Choroid plexus epithelial cell (primary cell): ENCODE results near the gene SYPL1.

Experiments
- DNase-seq: peaks from one replicate; pipeline ENCODE4 v3.0.0-alpha.2; 2010; ENCODE audit warnings: low read depth
- H3K4me3 ChIP-seq: 2 replicates; pipeline ENCODE4 v1.5.1; 2011; ENCODE audit warnings: low read depth, mild to moderate bottlenecking, control low read depth, low read length, moderate library complexity
- TF ChIP-seq, protein P1 (sequence below): conservative IDR thresholded peaks from 2 replicates; pipeline ENCODE4 v1.5.1; 2011; ENCODE audit warnings: low read depth, mild to moderate bottlenecking, control low read depth, inconsistent platforms, low read length, moderate library complexity

The SYPL1 gene

DNA sequence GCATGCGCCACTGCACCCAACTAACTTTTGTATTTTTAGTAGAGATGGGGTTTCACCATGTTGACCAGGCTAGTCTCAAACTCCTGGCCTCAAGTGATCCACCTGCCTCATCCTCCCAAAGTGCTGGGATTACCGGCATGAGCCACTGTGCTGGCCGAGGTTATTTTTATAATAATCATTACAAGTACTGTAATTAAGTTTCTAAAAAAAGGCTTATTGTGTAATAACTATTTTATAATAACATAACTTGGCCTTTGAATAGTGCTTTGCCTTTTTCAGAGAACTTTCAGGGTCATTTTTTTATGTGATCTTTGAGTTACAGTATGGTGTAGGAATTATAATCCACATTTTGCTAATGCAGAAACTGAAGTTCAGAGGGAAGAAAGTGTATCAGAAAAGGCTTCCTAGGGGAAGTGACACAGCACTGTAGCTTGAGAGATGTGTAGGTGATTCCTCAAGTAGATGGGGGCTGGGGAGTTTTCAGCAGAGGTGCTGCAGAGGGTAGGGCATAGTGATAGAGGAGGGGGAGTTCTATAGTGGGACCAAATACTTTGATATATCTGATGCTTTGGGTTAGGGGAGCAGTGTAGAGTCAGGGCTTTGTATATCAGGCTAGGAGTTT lies 9.2 kb upstream of the SYPL1 start:
- TF ChIP-seq, protein P1, sequence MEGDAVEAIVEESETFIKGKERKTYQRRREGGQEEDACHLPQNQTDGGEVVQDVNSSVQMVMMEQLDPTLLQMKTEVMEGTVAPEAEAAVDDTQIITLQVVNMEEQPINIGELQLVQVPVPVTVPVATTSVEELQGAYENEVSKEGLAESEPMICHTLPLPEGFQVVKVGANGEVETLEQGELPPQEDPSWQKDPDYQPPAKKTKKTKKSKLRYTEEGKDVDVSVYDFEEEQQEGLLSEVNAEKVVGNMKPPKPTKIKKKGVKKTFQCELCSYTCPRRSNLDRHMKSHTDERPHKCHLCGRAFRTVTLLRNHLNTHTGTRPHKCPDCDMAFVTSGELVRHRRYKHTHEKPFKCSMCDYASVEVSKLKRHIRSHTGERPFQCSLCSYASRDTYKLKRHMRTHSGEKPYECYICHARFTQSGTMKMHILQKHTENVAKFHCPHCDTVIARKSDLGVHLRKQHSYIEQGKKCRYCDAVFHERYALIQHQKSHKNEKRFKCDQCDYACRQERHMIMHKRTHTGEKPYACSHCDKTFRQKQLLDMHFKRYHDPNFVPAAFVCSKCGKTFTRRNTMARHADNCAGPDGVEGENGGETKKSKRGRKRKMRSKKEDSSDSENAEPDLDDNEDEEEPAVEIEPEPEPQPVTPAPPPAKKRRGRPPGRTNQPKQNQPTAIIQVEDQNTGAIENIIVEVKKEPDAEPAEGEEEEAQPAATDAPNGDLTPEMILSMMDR: no peak
- no peak overlapping the region for H3K4me3 ChIP-seq
- DNase-seq: no peak

GRCh38 chr7:106120500-106120899 lies 8.4 kb upstream of the SYPL1 start:
- DNase-seq: no peak
- TF ChIP-seq, protein P1: no peak
- no peak overlapping the region for H3K4me3 ChIP-seq

DNA sequence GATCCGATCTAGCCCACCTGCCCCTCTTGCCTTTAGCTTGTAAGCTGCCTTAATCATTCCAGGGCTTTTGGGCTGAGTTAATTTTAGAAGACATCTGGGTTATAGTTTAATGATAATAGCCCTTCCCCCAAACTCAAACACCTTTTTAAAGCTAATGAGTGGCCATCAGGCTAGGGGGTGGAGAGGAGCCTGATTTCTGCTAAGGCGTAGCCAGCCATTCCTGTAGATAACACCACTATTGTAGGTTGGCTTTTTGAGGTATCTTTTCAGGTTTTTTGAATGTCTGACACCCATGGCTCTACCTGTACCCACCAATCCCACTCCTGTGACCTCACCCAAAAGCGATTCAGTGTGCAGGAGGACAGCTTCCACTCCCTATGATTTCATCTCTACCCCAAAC lies 7.6 kb upstream of the SYPL1 start:
- TF ChIP-seq, protein P1: no peak
- no peak overlapping the region for H3K4me3 ChIP-seq
- no peak for DNase-seq

GRCh38 chr7:106117786-106118544 lies 5.9 kb upstream of the SYPL1 start:
- no peak overlapping the region for H3K4me3 ChIP-seq
- no peak for DNase-seq
- TF ChIP-seq, protein P1: no peak

DNA sequence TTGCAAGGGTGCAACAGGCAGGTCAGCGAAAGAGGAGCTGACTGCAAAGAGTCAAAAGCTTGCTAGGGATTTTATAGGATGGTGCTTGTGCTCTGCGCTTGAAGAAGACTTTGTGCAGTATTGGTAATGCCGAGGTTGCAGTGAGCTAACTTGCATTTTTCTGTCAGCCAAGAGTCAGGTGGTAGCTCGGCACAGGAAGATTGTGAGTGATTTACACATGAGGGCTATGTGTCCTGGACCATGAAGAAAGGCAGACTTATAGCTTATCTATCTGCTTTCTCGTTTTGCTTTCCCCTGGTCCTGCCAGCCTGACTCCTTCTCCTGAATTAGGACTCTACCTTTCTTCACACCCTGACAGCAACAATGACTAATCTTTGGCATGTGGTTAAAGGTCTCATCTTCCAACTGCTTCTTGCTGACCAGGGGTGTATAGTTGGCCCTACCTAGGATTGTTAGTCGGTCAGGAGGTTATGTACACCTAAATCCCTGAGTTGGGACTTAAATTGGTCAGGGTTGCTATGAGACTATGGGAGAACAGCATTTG lies 4.1 kb upstream of the SYPL1 start:
- no peak overlapping the region for H3K4me3 ChIP-seq
- TF ChIP-seq, protein P1: no peak
- DNase-seq: no peak

DNA sequence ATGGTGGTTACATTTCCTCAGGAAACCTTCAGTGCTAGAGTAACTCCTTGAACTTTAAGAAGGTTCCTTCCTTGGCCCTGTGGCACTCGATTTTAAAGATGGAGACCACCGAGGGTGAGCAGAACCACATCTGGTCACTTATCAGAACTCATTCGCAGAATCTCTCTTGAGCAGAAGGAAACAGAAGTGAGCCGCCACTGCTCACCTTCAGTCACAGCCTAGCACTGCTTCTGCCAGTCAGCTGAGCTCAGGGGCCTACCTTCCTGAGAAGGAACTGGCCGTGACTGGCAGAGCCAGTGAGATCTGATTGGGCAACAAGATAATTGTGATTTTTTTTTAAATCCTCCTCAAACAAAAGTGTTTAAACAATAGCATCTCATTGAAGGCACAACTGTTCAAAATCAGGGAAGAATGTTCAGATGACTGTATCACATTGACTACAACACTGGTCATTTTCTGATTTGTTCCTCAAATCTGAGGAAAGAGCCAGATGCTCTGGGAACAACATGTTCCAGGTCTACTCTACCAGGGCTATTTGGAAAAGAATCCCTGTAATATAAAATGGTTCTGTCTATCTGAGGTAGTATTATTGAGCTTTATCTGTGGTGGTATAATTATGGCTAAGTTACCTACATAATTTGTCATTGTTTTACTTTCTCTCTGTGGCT lies 2.7 kb upstream of the SYPL1 start:
- H3K4me3 ChIP-seq: no peak overlapping the region
- TF ChIP-seq, protein P1: no peak
- no peak for DNase-seq
